Left kidney (tissue), 2 donors: ENCODE results near the gene ABCC6. TPM values are rescaled to one million over a fixed set of nuclear protein-coding genes. Genes with fewer than 3 reads are reported as not detected.
"Not testable (repeated sequence)": the region's sequence is repeated elsewhere in the genome, so short reads cannot be mapped to it uniquely, and the experiment has no call there.

Experiments used
- DNase-seq: peaks from one replicate; pipeline ENCODE4 v3.0.0-alpha.2; 2013
- polyA plus RNA-seq: library from polyadenylated mRNA; unstranded; fragments of 120-200 nt; gene quantifications from one replicate; pipeline ENCODE4 v1.2.1, GENCODE V29; 2013; ENCODE audit not compliant: insufficient read length

ABCC6 gene
- polyA plus RNA-seq, 1 donor = 23.5 TPM

DNA sequence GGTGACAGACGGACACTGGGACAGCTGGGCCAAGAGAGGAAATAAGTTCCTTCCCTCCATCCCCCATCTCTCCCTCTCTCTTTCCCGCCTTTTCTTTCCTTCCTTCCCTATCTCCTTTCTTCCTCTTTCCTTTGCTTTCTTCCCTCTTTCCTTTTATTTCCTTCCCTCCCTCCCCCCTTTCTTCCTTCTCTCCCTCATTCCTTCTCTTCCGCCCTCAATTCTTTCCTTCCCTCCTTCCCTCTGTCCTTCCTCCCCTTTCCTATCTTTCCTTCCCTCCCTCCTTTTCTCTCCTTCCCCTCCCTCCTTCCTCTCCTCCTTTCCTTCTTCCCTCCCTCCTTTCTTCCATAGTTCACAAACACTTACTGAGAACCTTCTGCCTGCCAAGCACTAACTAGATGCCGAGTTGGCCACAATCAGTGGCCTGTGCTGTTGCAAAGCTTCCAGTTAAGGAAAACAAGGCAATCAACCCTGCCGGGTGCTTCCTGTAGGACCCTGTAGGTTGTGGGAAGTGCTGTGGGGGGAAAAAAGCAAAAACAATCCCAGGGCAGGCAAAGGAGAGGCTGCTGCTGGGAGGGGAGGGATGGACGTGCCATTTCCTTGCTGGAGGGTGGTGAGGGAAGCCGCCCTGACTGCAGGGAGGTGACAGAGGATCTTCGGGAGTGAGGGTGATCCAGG lies 31.7 kb downstream of the ABCC6 start:
- DNase-seq = no peak

DNA sequence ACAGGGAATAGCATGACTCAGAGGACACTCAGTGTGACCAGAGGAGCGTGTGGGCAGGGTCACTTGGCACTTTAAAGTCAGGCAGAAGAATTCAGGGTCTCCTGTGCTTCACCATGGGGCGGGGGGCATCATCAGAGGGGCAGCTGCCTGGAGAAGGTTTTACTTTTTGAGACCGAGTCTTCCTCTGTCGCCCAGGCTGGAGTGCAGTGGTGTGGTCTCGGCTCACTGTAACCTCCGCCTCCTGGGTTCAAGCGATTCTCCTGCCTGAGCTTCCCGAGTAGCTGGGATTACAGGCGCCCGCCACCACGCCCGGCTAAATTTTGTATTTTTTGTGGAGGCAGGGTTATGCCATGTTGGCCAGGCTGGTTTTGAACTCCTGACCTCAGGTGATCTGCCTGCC lies 32.3 kb downstream of the ABCC6 start:
- DNase-seq = not testable (repeated sequence)

DNA sequence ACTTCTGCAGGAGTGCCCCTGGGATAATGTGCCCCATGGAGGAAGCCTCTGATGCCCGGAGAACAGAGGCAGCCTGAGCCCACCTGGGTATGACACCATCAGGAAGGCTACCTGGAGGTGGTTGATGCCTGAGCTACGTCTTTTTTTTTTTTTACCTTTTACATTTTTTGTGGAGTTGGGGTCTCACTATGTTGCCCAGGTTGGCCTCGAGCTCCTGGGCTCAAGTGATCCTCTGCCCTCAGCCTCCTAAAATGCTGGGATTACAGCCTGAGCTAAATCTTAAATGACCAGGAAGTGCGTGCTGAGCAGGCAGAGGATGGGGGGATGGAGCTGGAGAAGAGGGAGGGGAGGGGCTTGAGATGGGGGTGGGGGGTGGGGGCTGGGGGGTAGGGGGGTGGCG lies 32.7 kb downstream of the ABCC6 start:
- DNase-seq = no peak

DNA sequence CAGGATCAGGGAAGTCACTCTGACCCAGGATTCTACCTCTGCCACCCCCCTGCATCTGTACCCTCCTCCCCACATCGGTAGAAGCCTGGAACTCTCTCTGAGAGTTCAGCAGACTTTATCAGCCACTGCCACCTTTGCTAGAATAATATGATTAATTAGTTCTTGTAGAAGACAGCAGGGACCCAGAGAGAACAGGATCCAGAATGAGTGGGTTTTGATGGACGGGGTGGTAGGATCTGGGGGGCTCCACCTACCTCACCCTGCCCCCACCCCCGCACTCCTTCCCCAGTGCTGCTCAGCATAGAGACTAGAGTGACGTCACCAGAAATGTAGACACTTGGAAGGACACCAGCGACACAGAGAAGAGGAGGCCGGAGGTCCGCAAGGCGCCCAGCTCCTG lies 33.5 kb downstream of the ABCC6 start:
- no peak for DNase-seq

DNA sequence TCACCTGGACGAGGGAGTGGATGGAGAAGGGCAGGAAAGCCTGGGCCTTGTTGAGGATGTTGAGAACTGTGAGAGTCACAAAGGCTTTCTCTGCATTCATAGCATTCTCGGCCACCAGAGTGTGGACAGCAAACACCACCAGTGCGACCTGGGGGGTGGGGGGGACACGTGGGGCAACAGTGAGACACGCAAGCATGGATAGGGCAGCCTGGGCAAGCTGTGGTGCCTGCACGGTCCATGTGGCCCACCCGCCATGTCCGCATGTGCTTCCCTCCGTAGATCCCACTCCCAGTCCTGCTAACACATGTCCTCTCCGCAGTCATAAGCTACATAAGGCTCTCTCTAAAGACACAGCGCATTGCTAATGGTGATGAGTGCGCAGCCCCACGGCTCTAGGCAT lies 34.5 kb downstream of the ABCC6 start:
- no peak for DNase-seq

DNA sequence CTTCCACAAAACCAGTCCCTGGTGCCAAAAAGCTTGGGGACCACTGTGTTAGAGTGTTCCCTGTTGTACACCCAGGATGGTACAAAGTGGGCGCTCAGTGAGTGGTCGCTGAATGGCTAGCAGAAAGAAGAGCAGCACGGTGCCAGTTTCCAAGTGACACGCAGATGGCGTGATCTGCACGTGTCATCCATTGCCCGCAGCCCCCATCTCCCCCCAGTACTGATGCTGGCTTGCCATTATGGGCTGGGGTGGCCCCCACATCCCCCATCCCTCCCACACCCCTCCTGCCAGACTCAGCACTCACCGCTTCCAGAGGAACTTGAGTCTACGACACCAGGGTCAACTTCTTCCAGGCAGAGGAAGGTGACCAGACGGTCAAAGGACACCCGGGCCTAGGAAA lies 36.5 kb downstream of the ABCC6 start:
- DNase-seq = no peak

DNA sequence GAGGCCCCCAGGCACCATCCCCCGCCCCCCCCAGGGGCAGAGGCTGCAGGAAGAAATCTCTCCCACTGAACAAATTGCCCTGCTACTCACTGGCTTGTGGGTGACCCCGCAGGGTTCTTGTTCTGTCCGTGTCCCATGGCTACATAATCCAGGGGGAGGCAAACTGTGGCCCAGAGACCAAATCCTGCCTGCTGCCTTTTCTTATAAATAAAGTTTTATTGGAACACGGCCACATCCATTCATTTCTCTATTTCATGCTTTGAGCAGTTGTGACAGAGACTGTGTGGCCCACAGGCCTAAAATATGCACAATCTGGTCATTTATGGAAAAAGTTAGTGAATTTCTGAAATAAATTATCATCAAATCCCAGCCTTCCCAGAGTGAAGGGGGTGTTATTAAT lies 38.2 kb downstream of the ABCC6 start:
- DNase-seq = no peak

DNA sequence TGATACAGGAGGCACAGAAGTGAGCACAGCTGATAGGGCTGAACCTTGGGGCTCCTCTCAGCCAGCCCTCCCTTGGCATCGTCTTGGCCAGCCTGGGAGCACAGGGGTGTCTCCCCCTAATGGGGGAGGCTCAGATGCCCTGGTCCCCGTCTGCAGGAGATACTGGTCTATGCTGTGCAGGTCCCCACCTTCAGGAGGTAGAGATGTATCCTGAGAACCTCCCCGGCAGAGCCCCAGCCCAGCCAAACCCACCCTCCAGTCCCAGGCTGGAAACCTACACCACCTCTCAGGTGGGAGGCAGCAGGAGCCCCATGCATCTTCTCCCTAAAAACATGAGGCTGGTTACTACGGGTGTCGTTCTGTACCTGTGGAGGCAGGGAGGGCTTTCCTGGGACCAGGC lies 38.7 kb downstream of the ABCC6 start:
- DNase-seq = no peak

DNA sequence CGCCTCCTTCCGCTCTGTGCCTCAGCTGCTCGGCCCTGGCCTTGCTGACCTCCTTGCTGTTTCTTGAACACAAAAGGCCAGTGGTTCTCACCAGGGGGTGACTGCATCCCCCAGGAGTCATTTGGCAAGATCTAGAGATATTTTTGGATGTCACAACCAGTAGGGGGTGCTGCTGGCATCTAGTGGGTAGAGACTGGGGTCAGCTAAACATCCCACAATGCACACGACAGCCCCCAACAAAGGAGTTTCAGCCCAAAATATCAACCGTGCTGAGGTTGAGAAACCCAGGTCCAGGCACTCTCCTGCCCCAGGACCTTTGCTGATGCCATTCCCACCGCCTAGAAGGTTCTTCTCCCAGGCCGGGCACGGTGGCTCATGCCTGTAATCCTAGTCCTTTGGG lies 39.7 kb downstream of the ABCC6 start:
- no peak for DNase-seq

DNA sequence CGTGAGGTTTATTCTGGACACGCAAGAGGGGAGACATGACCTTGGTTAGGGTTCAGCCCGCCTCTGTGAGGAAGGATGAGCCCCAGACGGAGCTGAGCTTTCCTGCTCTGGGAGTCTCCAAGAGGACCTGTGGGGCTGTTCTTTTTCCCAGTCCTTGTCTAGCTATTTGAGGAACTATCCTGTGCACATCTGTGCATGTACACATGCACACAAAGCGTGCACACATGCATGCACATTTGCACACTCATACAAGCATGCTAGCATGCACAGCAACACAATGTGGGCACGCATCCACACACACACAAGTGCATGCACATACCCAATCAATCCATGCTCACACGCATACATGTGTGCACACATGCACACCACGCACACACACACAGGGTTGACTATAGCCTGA lies 40.4 kb downstream of the ABCC6 start:
- no peak for DNase-seq

DNA sequence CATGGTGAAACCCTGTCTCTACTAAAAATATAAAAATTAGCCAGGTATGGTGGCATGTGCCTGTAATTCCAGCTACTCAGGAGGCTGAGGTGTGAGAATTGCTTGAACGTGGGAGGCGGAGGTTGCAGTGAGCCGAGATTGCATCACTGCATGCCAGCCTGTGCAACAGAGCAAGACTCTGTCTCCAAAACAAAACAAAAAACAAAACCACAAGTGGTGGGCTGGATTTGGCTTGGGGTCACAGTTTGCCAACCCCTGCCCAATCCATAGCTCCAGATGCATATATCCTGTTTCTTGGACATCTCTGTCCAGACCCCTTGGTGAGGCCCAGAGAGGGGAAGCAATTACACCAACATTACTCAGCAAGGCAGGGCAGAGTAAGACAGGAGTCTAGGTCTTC lies 41.5 kb downstream of the ABCC6 start:
- not testable (repeated sequence) for DNase-seq

DNA sequence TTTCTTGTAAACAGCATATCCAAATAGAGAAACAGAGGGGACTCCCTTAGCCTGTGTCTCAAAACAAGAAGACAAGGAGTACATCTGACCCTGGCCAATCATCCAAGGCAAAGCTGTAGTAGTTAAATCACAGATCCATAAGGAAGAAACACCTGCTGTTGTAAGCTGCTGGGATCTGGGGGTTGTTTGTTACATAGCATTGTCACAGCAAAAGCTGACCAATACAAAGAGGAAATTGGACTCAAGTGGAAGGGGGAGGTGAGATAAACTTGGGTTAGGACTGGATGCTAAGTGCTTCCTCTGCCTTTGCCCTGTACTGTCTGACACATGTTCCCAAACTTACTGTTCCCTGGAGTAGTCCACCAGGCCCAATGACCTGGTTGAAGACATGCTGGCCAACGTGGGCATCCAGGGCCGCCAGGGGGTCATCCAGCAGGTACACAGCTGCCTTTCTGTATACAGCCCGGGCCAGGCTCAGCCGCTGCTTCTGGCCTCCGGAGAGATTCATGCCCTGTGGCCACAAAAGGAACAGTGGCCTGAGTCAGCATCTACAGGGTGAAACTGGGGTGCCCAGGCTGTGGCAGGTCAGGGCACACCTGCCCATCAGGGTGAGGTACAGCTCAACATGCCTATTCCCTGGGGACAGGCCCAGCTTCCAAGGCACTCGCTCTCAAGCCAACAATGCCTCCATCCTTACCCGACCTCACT lies 44.7 kb downstream of the ABCC6 start:
- no peak for DNase-seq

DNA sequence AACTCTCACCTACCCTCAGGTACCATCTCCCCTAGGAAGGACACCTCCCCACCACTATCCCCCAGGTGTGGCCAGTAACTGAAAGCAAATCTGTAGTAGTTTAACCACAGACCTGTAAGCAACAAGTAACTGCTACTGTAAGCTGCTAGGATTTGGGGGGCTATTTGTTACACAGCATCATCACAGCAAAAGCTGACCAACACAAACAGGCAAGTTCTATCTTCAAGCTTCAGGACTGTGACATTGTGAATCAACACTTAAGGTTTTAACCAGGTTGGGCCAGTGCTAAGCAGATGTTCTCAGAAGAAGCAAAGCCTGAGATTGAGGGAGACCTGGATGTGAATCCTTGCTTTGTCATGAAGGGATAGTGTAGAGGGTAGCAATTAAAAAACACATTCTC lies 47.0 kb downstream of the ABCC6 start:
- no peak for DNase-seq

DNA sequence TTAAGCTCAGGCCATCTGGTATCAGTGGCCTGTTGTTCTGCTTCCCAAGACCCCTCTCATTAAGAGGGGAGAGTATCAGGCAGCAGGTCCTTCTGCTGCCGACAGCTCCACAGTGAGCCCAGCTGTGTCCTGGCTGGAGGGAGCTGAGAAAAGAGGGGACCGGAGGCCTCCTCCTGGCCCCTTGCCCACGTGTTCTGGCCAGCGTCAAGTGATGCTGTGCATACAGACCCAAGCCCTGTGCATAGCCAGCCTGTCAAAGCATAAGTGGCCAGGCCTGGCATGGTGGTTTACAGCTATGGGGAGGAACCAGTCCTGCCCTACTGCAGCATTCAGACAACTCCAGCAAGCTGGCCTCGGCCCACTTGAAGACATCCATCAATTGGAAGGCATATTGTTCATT lies 48.0 kb downstream of the ABCC6 start:
- no peak for DNase-seq

DNA sequence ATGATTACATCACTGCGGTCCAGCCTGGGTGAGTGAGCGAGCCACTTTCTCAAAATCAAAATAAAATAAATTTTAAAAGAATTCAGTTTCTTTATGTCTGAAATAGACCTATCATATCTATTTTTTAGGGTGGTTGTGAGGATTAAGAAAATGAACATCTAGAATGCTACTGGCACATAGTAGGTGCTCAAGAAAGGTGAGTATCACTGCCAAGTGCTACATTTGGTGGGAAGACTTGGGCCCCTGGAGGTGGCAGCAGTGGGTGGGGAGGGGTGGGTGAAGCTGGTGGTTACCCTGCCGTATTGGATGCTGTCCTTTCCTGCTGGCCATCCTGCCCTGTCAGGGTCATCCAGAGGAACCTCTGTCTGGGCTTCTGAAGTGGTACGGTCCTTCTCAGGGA lies 50.3 kb downstream of the ABCC6 start:
- no peak for DNase-seq

DNA sequence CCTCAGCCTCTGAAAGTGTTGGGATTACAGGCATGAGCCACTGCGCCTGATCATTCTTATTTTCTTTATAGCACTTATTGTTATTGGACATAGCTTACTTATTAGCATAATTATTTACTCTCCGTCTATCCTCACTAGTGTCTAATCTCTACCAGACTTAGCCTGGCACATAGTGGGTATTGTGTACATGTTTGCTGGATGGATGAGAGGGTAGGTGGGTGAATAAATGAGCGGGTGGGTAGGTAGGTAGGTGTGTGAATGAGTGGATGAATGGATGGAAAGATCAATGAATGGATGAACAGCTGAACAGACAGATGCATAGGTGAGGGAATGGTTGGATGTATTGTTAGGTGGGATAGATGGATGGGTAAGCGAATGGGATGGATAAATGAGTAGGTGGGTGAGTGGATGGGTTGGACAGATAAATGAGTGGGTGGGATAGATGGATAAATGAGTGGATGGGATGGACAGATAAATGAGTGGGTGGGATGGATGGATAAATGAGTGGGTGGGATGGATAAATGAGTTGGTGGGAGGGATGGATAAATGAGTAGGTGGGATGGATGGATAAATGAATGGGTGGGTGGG lies 51.9 kb downstream of the ABCC6 start:
- DNase-seq = no peak

DNA sequence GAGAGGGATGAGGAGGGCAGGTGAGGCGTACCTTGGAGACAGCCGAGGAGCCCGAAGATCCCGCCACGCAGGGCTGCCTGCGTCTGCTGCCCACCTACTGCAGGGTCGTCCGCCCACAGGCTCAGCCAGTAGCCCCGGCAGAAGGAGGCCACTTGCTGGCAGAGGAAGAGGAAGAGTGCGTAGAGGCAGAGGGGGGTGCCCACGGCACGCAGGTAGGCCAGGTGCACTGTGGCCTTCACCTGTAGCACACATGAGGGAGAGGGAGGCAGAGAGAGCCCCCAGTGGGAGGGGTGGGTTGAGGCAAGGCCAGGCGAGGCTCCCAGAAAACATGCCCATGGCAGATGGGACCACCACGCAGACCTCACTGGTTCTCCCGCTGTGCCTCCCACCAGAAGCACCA lies 53.7 kb downstream of the ABCC6 start:
- no peak for DNase-seq

DNA sequence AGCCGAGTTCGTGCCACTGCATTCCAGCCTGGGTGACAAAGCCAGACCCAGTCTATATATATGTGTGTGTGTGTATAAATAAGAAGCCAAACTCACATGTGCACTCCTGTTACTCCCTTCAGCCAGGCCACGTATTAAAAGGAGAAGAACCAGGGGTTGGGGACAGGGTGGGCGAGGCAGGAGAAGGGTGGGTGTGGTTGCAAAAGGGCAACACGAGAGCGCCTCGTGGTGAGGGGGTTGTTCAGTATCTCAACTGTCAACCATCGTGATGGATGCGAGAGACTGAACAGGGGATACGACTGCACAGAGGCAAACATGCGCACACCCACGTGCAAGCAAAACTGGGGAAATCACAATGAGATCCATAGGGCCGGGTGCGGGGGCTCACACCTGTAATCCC lies 54.9 kb downstream of the ABCC6 start:
- no peak for DNase-seq

DNA sequence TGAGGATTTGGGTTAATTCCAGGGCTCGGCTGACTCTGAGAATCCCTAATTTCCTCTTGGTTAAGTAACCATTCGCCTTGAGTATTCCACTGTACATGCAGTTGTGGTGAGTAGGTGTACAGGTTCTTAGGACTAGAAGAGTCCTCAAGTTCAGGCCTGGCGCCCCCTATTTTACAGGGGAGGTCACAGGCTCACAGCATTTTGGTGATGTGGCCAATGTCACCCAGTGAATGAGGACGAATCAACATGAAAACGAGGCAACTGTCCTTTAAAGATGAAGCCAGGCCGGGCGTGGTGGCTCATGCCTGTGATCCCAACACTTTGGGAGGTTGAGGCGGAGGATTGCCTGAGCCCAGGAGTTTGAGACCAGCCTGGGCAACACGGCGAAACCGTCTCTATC lies 55.4 kb downstream of the ABCC6 start:
- no peak for DNase-seq

DNA sequence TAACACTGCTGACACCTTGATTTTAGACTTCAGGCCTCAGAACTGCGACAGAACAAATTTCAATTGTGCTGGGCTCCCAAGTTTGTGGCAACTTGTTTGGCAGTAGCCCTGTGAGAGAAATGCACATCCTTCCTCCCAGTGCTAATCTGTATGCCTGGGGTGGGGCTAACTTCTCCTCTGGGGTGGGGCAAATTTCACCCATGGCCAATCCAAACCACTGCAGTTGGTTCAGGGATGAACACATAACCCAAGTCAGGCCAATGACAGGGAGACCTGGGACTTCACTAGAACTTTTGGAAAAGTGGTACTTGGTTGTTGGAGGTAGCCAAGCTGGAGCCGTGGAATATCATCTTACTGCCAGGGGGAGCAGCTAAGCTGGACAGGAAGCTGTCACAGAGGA lies 56.3 kb downstream of the ABCC6 start:
- DNase-seq = no peak

DNA sequence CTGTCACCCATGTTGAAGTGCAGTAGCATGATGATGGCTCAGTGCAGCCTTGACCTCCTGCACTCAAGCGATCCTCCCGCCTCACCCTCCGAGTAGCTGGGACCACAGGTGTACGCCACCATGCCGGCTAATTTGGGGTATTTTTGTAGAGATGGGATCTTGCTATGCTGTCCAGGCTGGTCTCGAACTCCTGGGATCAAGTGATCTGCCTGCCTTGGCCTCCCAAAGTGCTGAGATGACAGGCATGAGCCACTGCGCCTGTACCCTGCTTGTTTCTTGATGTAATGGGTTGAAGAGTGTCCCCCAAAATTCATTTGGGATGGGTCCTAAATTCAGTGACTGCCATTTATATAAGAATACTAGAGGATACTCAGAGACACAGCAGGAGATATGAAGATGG lies 57.2 kb downstream of the ABCC6 start:
- no peak for DNase-seq

DNA sequence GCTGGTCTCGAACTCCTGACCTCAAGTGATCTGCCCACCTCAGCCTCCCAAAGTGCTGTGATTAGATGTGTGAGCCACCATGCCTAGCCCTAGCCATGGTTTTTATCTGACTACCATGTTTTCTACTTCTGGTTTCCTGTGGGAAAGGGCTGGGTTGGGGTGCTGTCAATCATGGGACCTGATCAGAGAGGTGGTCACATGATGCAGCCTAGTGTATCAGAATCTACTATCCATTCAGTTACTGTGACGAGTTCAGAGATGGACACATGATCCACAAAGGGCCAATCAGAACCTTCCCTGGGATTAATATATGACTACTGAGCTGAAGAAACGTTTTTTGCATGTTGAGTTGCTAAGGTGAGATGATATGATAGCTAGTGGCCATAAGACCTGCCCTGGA lies 59.1 kb downstream of the ABCC6 start:
- DNase-seq = no peak

DNA sequence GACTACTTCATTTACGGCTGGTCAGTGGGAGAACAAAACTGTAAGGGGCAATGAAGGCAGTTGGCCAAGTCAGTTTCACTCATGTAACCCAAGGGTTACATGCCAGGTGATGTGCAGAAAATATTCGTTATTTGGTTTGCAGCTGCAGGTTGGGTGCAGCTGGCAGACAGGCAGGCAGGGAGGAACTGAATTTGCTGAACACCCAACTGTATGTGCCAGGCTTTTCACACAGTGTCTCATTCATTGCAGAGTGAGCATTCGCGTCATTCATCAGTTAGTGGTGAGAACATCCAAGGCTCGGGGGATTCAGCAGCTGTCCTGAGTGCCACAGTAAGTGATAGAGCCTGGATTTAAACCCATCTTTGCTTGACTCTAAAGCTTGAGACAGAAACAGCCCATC lies 59.7 kb downstream of the ABCC6 start:
- no peak for DNase-seq

DNA sequence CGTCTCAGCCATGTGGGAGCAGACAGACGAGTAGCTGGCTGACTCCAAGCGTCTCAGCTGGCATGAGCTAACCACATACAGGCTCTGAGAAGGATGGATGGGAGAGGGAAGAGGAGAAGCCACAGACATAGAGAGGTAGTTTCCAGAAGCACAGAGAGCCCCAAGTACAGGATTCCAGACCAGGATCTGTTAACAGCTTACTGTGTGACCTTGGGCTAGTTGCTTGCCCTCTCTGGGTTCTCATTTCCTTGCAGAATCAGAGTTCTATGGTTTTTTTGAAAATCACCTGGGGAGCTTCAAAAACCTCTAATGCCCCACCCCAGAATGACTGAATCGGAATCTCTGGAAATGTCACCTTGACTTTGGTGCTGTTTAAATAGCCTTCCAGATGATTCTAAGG lies 60.2 kb downstream of the ABCC6 start:
- no peak for DNase-seq
